Endothelial cell (in vitro differentiated cells): ENCODE results near the gene NNT. TPM values are rescaled to one million over a fixed set of nuclear protein-coding genes. Genes with fewer than 3 reads are reported as not detected.

Source experiments
- DNase-seq: peaks from one replicate; pipeline ENCODE4 v3.0.0; 2021; ENCODE audit warnings: low spot score
- H3K27ac Mint-ChIP-seq: one replicate; pipeline ENCODE4 v1.8.0; 2021; ENCODE audit warnings: mixed read lengths, inconsistent platforms; ENCODE audit not compliant: unreplicated experiment
- H3K27me3 Mint-ChIP-seq: one replicate; pipeline ENCODE4 v1.8.0; 2021; ENCODE audit warnings: mild to moderate bottlenecking, moderate library complexity, mixed read lengths, inconsistent platforms; ENCODE audit not compliant: unreplicated experiment
- H3K36me3 Mint-ChIP-seq: one replicate; pipeline ENCODE4 v1.8.0; 2021; ENCODE audit warnings: mild to moderate bottlenecking, low read depth, mixed read lengths, inconsistent platforms; ENCODE audit not compliant: unreplicated experiment
- H3K4me1 Mint-ChIP-seq: one replicate; pipeline ENCODE4 v1.8.0; 2021; ENCODE audit warnings: mild to moderate bottlenecking, mixed read lengths, inconsistent platforms; ENCODE audit not compliant: unreplicated experiment
- H3K4me3 Mint-ChIP-seq: one replicate; pipeline ENCODE4 v1.8.0; 2021; ENCODE audit warnings: mild to moderate bottlenecking, mixed read lengths, inconsistent platforms; ENCODE audit not compliant: unreplicated experiment
- H3K9me3 Mint-ChIP-seq: one replicate; pipeline ENCODE4 v1.8.0; 2021; ENCODE audit warnings: mixed read lengths, inconsistent platforms; ENCODE audit not compliant: unreplicated experiment
- CTCF ChIP-seq: fragments of 200-600 bp; sonication (generic); IDR thresholded peaks from one replicate; pipeline ENCODE4 v1.5.0; 2021; ENCODE audit warnings: antibody characterized with exemption; ENCODE audit not compliant: unreplicated experiment
- total RNA-seq: library from RNA; stranded (reverse); fragmentation: NEBNext Ultra II Directional; extraction: Animal tissue kit (Norgen Biotek cat#: 25700); gene quantifications from one replicate; pipeline ENCODE4 v1.2.1, GENCODE V29; 2021; ENCODE audit not compliant: unreplicated experiment

Gene NNT
- total RNA-seq, 1 donor from 2014 or later = 21.7 TPM

- no peak for TF ChIP-seq CTCF
- Mint-ChIP-seq H3K36me3 (no peaks in the 10 kb centered on the region), H3K27ac (no peak overlapping the region), H3K9me3 (no peaks in the 10 kb centered on the region), H3K4me1 (no peaks in the 10 kb centered on the region), H3K4me3 (no peak overlapping the region), H3K27me3 (no peaks in the 10 kb centered on the region)
- no peak for DNase-seq
Measured at GRCh38 chr5:43583724-43584123, 19.3 kb upstream of the NNT start.

GRCh38 chr5:43584166-43584699, 18.7 kb upstream of the NNT start:
- H3K9me3 Mint-ChIP-seq = no peaks in the 10 kb centered on the region
- H3K4me1 Mint-ChIP-seq = no peaks in the 10 kb centered on the region
- H3K27ac Mint-ChIP-seq = no peak overlapping the region
- no peaks in the 10 kb centered on the region for H3K27me3 Mint-ChIP-seq
- no peaks in the 10 kb centered on the region for H3K36me3 Mint-ChIP-seq
- no peak overlapping the region for H3K4me3 Mint-ChIP-seq
- DNase-seq = no peak
- no peak for TF ChIP-seq CTCF

GRCh38 chr5:43588842-43589241, 14.1 kb upstream of the NNT start:
- Mint-ChIP-seq H3K27ac (no peak overlapping the region), H3K4me3 (no peak overlapping the region), H3K27me3 (no peaks in the 10 kb centered on the region), H3K9me3 (no peaks in the 10 kb centered on the region), H3K36me3 (no peaks in the 10 kb centered on the region), H3K4me1 (no peaks in the 10 kb centered on the region)
- no peak for DNase-seq
- no peak for TF ChIP-seq CTCF

- Mint-ChIP-seq H3K27me3 (no peaks in the 10 kb centered on the region), H3K9me3 (no peaks in the 10 kb centered on the region)
Measured at GRCh38 chr5:43589310-43589709, 13.7 kb upstream of the NNT start.

GRCh38 chr5:43590700-43591099, 12.3 kb upstream of the NNT start:
- H3K27ac Mint-ChIP-seq = no peak overlapping the region

More at GRCh38 chr5:43589310-43589709, 13.7 kb upstream of the NNT start:
- no peaks in the 10 kb centered on the region for H3K4me1 Mint-ChIP-seq
- H3K4me3 Mint-ChIP-seq = no peak overlapping the region
- no peak for DNase-seq
- H3K36me3 Mint-ChIP-seq = no peaks in the 10 kb centered on the region
- no peak for TF ChIP-seq CTCF
- no peak overlapping the region for H3K27ac Mint-ChIP-seq

More at GRCh38 chr5:43590700-43591099, 12.3 kb upstream of the NNT start:
- Mint-ChIP-seq H3K4me1 (no peaks in the 10 kb centered on the region), H3K36me3 (no peaks in the 10 kb centered on the region), H3K4me3 (no peak overlapping the region), H3K9me3 (no peaks in the 10 kb centered on the region), H3K27me3 (no peaks in the 10 kb centered on the region)
- no peak for TF ChIP-seq CTCF
- no peak for DNase-seq
